Fibroblast of villous mesenchyme (primary cell): Measurements from ENCODE around the gene NFIX. TPM values are rescaled to one million over a fixed set of nuclear protein-coding genes. Genes with fewer than 3 reads are reported as not detected.
A peak's percentile ranks its signal among the peaks of the same experiment; 100 is the strongest.

ENCODE experiments used
- DNase-seq: peaks from one replicate; pipeline ENCODE4 v3.0.0-alpha.2; 2010; ENCODE audit warnings: low read depth
- H3K4me3 ChIP-seq: 2 replicates; pipeline ENCODE4 v1.5.1; 2011; ENCODE audit warnings: low read depth, mild to moderate bottlenecking, low read length
- CTCF ChIP-seq: IDR thresholded peaks from 2 replicates; pipeline ENCODE4 v1.5.1; 2012; ENCODE audit warnings: low read depth, mild to moderate bottlenecking, low read length; ENCODE audit not compliant: insufficient read depth
- total RNA-seq: library from RNA; depleted of rRNA; stranded (reverse); fragments of >200 nt; gene quantifications from 2 replicates; pipeline ENCODE4 v1.2.3, GENCODE V29; 2012

Gene NFIX
- total RNA-seq, 1 donor = 30.2 TPM

GRCh38 chr19:13117772-13118423 is 122.6 kb downstream of the NFIX start, which contains the start of gene NACC1:
Gene NACC1 (plus strand): TSS chr19:13118264. CDS start chr19:13135208, 16,944 bp downstream.
- no peak for TF ChIP-seq CTCF
- peak; percentile 88 for DNase-seq
- H3K4me3 ChIP-seq = peak within 1 kb of the TSS; percentile 92

GRCh38 chr19:13118424-13119193 is 123.3 kb downstream of the NFIX start:
- no peak for TF ChIP-seq CTCF
- peak; percentile 51 for DNase-seq

GRCh38 chr19:13119627-13120026 is 124.4 kb downstream of the NFIX start:
- H3K4me3 ChIP-seq = peak overlapping the region; percentile 92
- TF ChIP-seq CTCF = no peak
- no peak for DNase-seq

More at GRCh38 chr19:13118424-13119193, 123.3 kb downstream of the NFIX start:
- H3K4me3 ChIP-seq = peak overlapping the region; percentile 92

GRCh38 chr19:13120031-13120430 is 124.8 kb downstream of the NFIX start:
- no peak for TF ChIP-seq CTCF
- DNase-seq = no peak
- peak overlapping the region; percentile 92 for H3K4me3 ChIP-seq

GRCh38 chr19:13120817-13121216 is 125.5 kb downstream of the NFIX start:
- peak; percentile 84 for DNase-seq
- H3K4me3 ChIP-seq = peak overlapping the region; percentile 13
- TF ChIP-seq CTCF = no peak

GRCh38 chr19:13121551-13122274 is 126.4 kb downstream of the NFIX start:
- DNase-seq = no peak
- no peak overlapping the region for H3K4me3 ChIP-seq
- TF ChIP-seq CTCF = no peak
